Keratinocyte (primary cell): Measurements from ENCODE around the gene ECI1. TPM values are rescaled to one million over a fixed set of nuclear protein-coding genes. Genes with fewer than 3 reads are reported as not detected.

Source experiments
- DNase-seq: peaks from one replicate; pipeline ENCODE4 v3.0.0-alpha.2; 2011; ENCODE audit warnings: low read depth, missing footprints, low spot score
- FAIRE-seq: peaks from 2 replicates; lab custom pipeline; 2011; peaks lifted over from hg19 to GRCh38; lab: Jason Lieb, UNC
- H2AFZ ChIP-seq: 2 replicates; pipeline ENCODE4 v1.6.0; 2012; ENCODE audit warnings: low read length, control low read depth, inconsistent platforms; ENCODE audit not compliant: control insufficient read depth
- H3K27ac ChIP-seq: 2 replicates; pipeline ENCODE4 v1.5.1; 2011; ENCODE audit warnings: low read length; ENCODE audit not compliant: control insufficient read depth, insufficient read depth
- H3K27me3 ChIP-seq: 3 replicates; pipeline ENCODE4 v1.6.0; 2011; ENCODE audit warnings: low read length; ENCODE audit not compliant: control insufficient read depth, insufficient read depth; ENCODE audit errors: extremely low read depth
- H3K36me3 ChIP-seq, 2 experiments: 2 replicates in 1 of 2; 3 replicates in 1 of 2; pipeline ENCODE4 v1.5.1; 2011; ENCODE audit warnings: low read length in 2 of 2, mild to moderate bottlenecking in 1 of 2; ENCODE audit not compliant: control insufficient read depth in 2 of 2, insufficient read depth in 2 of 2; ENCODE audit errors: extremely low read depth in 1 of 2
- H3K4me1 ChIP-seq: 3 replicates; pipeline ENCODE4 v1.5.1; 2011; ENCODE audit warnings: low read length; ENCODE audit not compliant: control insufficient read depth, insufficient read depth; ENCODE audit errors: extremely low read depth
- H3K4me2 ChIP-seq: 3 replicates; pipeline ENCODE4 v1.6.0; 2011; ENCODE audit warnings: low read depth, low read length; ENCODE audit not compliant: control insufficient read depth, insufficient read depth; ENCODE audit errors: extremely low read depth
- H3K4me3 ChIP-seq, 3 experiments: fragments of 200-600 bp in 1 of 3; sonication (generic) in 1 of 3; 2 replicates in 2 of 3; 3 replicates in 1 of 3; pipeline ENCODE4 v1.5.1; 2011 to 2016; ENCODE audit warnings: low read length in 3 of 3, mild to moderate bottlenecking in 3 of 3, control low read depth in 2 of 3, inconsistent platforms in 1 of 3, low read depth in 1 of 3, mixed read lengths in 1 of 3, mixed run types in 1 of 3, moderate library complexity in 1 of 3; ENCODE audit not compliant: control insufficient read depth in 2 of 3, insufficient read depth in 2 of 3; ENCODE audit errors: extremely low read depth in 1 of 3
- H3K79me2 ChIP-seq: 2 replicates; pipeline ENCODE4 v1.6.0; 2012; ENCODE audit warnings: low read length; ENCODE audit not compliant: control insufficient read depth, insufficient read depth
- H3K9ac ChIP-seq: 3 replicates; pipeline ENCODE4 v1.6.0; 2011; ENCODE audit warnings: low read length; ENCODE audit not compliant: control insufficient read depth, insufficient read depth; ENCODE audit errors: extremely low read depth
- H3K9me1 ChIP-seq: 3 replicates; pipeline ENCODE4 v1.6.0; 2011; ENCODE audit warnings: low read length; ENCODE audit not compliant: control insufficient read depth, insufficient read depth; ENCODE audit errors: extremely low read depth
- H3K9me3 ChIP-seq: 2 replicates; pipeline ENCODE4 v1.5.1; 2012; ENCODE audit warnings: low read depth, low read length; ENCODE audit not compliant: control insufficient read depth
- H4K20me1 ChIP-seq: 3 replicates; pipeline ENCODE4 v1.6.0; 2011; ENCODE audit warnings: low read length; ENCODE audit not compliant: control insufficient read depth, insufficient read depth; ENCODE audit errors: extremely low read depth
- EZH2 ChIP-seq: IDR thresholded peaks from one replicate; pipeline ENCODE4 v1.6.1; 2012; ENCODE audit warnings: inconsistent platforms, mild to moderate bottlenecking, low read length, moderate library complexity
- dilution Hi-C: fragments of 300-500 bp; cut with MboI; formaldehyde crosslinking; loops from one replicate; pipeline ENCODE4 v1.7.0; 2020; ENCODE audit warnings: low sequenced_read_pairs; ENCODE audit not compliant: extremely low pct_ligation_motif_present
- polyA plus RNA-seq, 5 experiments: library from polyadenylated mRNA; depleted of rRNA in 3 of 5; stranded (reverse) in 3 of 5; stranded (forward) in 1 of 5; unstranded in 1 of 5; fragments of >200 nt; gene quantifications; 1 replicate in 1 of 5; 2 replicates in 3 of 5; 3 replicates in 1 of 5; pipeline versions ENCODE4 v1.2.1 to v1.2.3, GENCODE V29; 2011 to 2012; ENCODE audit warnings: missing spikeins in 2 of 5, low read depth in 1 of 5, low replicate concordance in 1 of 5
- TF ChIP-seq, protein P1 (sequence below), 3 experiments: IDR thresholded peaks in 1 of 3; conservative IDR thresholded peaks in 1 of 3; optimal IDR thresholded peaks in 1 of 3; 2 replicates in 2 of 3; 3 replicates in 1 of 3; pipeline versions ENCODE3 to v1.5.1; 2011; ENCODE audit warnings: low read length in 3 of 3, mild to moderate bottlenecking in 3 of 3, moderate library complexity in 2 of 3, control low read depth in 1 of 3, inconsistent platforms in 1 of 3; ENCODE audit not compliant: insufficient read depth in 2 of 3; ENCODE audit errors: extremely low read depth in 1 of 3

The ECI1 gene
- polyA plus RNA-seq, 1 donor (not counting 4 experiments of a cell fraction or from before 2014, with no cell fraction given) = 19.7 TPM

GRCh38 chr16:2237493-2238149, 13.8 kb downstream of the ECI1 start:
- no peak overlapping the region for H2AFZ ChIP-seq
- no peaks in the 10 kb centered on the region for H3K79me2 ChIP-seq
- no peaks in the 10 kb centered on the region for H3K9me3 ChIP-seq
- H3K9me1 ChIP-seq = no peaks in the 10 kb centered on the region
- FAIRE-seq (no peak), DNase-seq (no peak)
- H3K27me3 ChIP-seq = peaks cover 32% of the 10 kb centered on the region
- H3K36me3 ChIP-seq = peaks cover 12 to 29% of the 10 kb centered on the region in 2 experiments
- H3K9ac ChIP-seq = no peak overlapping the region
- no peak overlapping the region for H3K4me2 ChIP-seq
- peaks cover 10% of the 10 kb centered on the region for H4K20me1 ChIP-seq
- dilution Hi-C loops = no loop called here
- no peak overlapping the region for H3K27ac ChIP-seq
- no peak overlapping the region for H3K4me3 ChIP-seq
- TF ChIP-seq EZH2 = peak; percentile 77
- TF ChIP-seq, protein P1, sequence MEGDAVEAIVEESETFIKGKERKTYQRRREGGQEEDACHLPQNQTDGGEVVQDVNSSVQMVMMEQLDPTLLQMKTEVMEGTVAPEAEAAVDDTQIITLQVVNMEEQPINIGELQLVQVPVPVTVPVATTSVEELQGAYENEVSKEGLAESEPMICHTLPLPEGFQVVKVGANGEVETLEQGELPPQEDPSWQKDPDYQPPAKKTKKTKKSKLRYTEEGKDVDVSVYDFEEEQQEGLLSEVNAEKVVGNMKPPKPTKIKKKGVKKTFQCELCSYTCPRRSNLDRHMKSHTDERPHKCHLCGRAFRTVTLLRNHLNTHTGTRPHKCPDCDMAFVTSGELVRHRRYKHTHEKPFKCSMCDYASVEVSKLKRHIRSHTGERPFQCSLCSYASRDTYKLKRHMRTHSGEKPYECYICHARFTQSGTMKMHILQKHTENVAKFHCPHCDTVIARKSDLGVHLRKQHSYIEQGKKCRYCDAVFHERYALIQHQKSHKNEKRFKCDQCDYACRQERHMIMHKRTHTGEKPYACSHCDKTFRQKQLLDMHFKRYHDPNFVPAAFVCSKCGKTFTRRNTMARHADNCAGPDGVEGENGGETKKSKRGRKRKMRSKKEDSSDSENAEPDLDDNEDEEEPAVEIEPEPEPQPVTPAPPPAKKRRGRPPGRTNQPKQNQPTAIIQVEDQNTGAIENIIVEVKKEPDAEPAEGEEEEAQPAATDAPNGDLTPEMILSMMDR (optimal IDR thresholded peaks at IDR 0.05 in 1 of 3, IDR thresholded peaks at IDR 0.05 in 1 of 3, conservative IDR thresholded peaks at IDR 0.05 in 1 of 3; ENCODE audit: extremely low read depth in 1 of 3, insufficient read depth in 2 of 3, low read length in 3 of 3) = no peak
- no peaks in the 10 kb centered on the region for H3K4me1 ChIP-seq

GRCh38 chr16:2237102-2237482, 14.3 kb downstream of the ECI1 start:
- DNase-seq (no peak), FAIRE-seq (no peak)
- H3K79me2 ChIP-seq = no peaks in the 10 kb centered on the region
- no peaks in the 10 kb centered on the region for H3K9me3 ChIP-seq
- no peak overlapping the region for H2AFZ ChIP-seq
- H4K20me1 ChIP-seq = peaks cover 10% of the 10 kb centered on the region
- H3K27ac ChIP-seq = no peak overlapping the region
- TF ChIP-seq, protein P1 (optimal IDR thresholded peaks at IDR 0.05 in 1 of 3, IDR thresholded peaks at IDR 0.05 in 1 of 3, conservative IDR thresholded peaks at IDR 0.05 in 1 of 3; ENCODE audit: extremely low read depth in 1 of 3, insufficient read depth in 2 of 3, low read length in 3 of 3) = no peak
- TF ChIP-seq EZH2 = no peak
- H3K9me1 ChIP-seq = no peaks in the 10 kb centered on the region
- peaks cover 32% of the 10 kb centered on the region for H3K27me3 ChIP-seq
- H3K9ac ChIP-seq = no peak overlapping the region
- no peak overlapping the region for H3K4me2 ChIP-seq
- peaks cover 16 to 29% of the 10 kb centered on the region in 2 experiments for H3K36me3 ChIP-seq
- dilution Hi-C loops = no loop called here
- H3K4me3 ChIP-seq = no peak overlapping the region
- no peaks in the 10 kb centered on the region for H3K4me1 ChIP-seq
